HG03575 (cell line): ENCODE data around the gene SPECC1L.

Experiments used
- ATAC-seq: cut with Tn5 transposase; IDR thresholded peaks from one replicate; pipeline ENCODE4 v1.9.1; 2021; ENCODE audit not compliant: unreplicated experiment, insufficient number of reproducible peaks, low FRiP score; ENCODE audit errors: extremely low read depth

The SPECC1L gene

GRCh38 chr22:24406322-24407277, 136.0 kb downstream of the SPECC1L start:
- ATAC-seq: no peak

DNA sequence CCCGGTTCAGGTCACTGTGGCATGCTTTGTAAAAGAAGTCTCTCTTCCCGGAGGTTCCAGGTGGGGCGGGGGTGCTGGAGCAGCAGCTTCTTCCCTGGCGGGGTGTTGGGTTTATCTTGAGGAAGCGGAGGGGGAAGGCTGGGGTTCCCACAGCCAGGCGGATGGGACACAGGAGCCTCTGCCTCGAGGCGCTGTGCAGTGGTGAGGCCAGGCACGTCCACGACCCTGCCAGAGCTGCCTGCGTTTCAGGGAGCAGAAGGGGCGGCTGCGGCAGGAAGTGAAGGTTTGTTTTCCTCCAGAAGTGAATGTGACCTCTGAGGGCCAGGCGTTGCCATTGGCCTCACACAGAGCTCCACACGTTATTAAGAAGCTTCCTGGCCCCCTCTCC, 136.6 kb downstream of the SPECC1L start:
- ATAC-seq: no peak

GRCh38 chr22:24407884-24408283, 137.3 kb downstream of the SPECC1L start:
- ATAC-seq: no peak

DNA sequence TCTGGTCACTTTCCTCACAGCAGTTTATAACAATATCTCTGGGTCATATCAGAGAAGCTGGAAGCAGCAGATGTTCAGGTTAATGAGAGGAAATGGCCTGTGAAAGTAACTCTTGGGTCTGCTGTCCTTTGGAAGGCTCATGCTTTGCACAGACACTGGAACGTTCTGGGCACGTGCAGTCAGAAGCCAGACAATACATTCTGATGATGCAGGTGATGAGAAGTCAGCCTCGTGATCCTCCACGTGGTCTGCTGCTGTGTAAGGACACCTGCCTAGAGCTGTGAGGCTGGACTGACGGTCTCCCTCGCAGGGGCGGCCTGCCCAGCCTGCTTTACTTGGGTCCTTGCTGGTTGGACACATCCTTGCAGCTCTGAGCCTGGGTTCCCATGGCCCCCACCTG, 138.0 kb downstream of the SPECC1L start:
- no peak for ATAC-seq

DNA sequence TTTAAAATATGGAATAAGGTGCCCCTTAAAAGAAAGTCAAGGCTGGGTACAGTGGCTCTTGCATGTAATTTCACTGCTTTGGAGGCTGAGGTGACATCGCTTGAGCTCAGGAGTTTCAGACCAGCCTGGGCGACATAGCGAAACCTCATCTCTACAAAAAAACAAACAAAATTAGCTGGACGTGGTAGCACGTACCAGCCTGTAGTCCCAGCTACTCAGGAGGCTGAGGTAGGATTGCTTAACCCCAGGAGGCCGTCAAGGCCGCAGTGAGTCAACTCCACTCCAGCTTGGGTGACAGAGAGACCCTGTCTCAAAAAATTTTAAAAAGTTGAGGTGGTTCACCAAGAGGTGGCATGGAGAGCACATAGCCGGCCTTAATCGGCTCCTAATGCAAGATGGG, 139.1 kb downstream of the SPECC1L start:
- ATAC-seq: no peak

GRCh38 chr22:24410110-24410856, 139.7 kb downstream of the SPECC1L start:
- no peak for ATAC-seq

GRCh38 chr22:24411256-24412004, 140.8 kb downstream of the SPECC1L start:
- ATAC-seq: no peak

DNA sequence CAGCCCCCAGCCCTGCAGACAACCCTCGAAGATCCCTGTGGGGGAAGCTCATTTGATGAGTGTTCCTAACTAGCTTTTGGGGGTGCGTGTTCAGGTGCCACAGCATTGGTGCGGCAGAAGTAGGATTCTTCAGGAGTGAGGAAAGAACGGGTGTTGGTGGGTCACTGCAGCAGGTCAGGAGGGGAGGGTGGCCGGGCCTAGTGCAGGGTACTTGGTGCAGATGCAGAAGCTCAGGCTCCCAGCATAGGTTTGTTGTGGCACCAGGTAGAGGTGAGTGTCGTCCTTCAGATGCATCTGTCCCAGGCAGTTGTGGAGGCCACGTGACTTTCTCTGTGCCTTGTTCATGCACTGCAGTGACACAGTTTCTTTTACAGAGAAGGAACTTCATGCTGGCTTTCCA, 141.6 kb downstream of the SPECC1L start:
- ATAC-seq: no peak

- ATAC-seq: no peak
Measured at GRCh38 chr22:24413271-24413670, 142.6 kb downstream of the SPECC1L start.

- ATAC-seq: no peak
Measured at GRCh38 chr22:24413736-24414385, 143.2 kb downstream of the SPECC1L start.

DNA sequence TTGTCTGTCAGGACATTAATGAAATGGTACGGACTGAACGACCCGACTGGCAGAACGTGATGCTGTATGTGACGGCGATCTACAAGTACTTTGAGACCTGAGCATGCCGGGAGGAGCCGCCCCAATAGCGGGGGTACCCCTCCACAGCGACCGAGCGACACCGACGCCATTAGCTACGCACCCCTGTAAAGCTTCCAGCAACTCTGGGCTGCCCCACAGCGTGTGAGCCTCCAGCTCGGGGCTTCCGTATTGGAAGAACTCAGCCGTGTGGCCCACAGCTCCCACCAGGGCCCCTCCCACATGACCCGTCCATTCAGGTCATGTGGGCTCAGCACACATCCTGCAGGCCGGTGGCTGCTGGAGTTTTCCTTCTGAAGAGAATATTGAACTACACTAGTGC, 143.9 kb downstream of the SPECC1L start:
- ATAC-seq: no peak

- ATAC-seq: no peak
Measured at GRCh38 chr22:24414984-24415945, 144.6 kb downstream of the SPECC1L start.

DNA sequence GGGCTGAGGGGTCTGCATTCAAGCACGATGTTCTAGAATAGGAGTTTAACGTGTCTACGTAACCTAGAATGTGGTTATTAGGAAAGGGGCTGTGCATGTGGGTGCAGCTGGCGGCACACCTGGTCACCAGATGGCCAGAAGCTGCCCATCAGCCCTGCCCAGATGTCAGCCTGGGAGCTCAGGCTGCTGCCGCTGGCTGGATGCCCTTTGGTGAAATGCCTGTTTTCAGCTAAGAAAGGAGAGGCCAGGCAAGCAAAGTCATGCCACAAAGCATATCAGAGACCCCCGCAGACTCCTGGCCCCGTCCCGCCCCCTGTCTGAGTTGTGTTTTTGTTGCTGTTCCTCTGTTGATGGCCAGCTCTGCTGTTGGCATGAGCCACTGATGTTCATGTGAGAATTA, 145.5 kb downstream of the SPECC1L start:
- ATAC-seq: no peak

GRCh38 chr22:24416611-24417010, 146.0 kb downstream of the SPECC1L start:
- no peak for ATAC-seq

DNA sequence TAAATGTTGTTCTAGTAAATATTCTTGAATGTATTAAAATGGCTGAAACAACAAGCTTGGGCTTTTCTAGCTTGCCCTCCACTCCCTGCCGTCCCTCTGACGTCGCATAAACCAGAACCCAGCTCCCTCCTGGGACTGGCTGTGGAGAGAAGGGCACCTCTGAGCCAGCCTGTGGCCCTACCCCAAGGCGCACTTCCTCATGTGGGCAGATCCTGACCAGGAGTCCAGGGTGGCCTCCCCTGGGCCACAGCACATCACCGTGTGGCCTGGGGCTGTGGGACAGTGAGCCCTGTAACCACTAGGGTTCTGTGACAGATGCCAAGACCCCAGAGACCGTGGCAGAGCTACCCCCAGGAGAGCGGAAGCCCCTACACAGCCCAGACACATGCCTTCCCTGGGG, 146.6 kb downstream of the SPECC1L start:
- no peak for ATAC-seq

DNA sequence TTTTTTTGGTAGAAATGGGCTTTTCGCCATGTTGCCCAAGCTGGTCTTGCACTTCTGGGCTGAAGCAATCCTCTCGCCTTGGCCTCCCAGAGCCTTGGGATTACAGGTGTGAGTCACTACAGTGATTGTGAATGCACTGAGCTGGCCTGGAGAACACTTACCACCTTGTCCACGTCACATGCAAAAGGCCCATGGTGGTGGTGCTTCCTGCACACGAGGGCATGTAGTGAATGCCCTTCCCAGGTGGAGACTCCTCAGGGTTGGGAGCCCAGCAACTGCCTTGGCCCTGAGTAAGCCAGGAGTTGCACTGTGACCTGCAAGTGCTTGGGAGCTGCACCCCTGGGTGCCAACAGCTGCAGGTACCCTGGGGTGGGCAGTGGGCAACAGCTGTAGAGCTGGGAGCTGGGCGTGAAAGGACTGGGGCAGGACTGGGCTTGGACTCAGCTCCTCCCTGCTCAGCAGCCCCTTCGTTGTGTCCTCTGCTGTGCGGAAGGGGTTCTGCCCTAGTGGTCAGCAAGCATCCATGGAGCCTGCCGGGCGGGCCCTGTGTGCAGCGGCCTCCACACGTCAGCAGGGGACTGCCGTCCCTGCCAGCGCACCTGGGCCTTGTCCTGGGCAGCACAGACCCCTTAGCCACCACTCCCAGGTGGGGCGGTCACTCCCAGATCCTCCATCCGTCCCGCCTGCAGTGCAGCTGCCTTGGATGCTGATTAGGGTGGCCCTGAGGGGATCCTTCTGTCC, 147.4 kb downstream of the SPECC1L start:
- ATAC-seq: no peak

DNA sequence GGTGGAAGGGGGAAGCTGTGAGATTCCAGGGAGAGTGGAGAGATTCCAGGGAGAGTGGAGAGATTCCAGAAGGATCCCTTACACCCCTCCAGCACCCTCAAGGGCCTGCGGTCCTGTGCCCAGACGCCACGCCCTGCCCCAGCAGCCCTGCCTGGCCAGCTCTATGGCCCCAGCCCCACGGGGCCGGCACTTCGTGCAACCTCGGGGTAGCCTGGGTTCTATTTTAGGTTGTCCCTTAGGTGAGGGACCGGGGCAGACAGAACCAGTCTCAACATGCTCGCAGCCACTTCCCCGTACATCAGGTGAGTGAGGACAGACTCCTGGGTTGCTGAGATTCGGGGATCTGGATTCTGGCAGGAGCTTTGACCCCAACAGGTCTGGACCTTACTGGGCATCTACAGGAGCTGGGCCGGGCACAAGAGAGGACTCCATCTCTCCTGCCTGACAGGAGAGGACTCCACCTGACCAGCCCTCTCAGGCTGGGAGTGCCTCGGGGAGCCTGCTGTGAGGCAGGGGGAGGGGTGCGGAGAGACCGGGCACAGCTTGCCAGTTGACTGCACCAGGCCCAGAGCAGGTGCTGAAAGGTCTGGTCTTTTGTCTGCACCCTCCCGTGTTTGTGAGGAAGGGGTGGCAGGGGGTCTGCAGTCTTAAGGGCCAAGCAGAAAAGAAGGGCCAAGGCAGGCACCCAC, 148.3 kb downstream of the SPECC1L start:
- ATAC-seq: no peak
